Ascending aorta (tissue), 2 donors: ENCODE measurements around the gene MCM5. TPM values are rescaled to one million over a fixed set of nuclear protein-coding genes. Genes with fewer than 3 reads are reported as not detected.

ENCODE experiments used
- DNase-seq, 2 donors: peaks; one replicate each; pipeline ENCODE4 v3.0.0-alpha.2; 2019; ENCODE audit warnings: low spot score in 2 of 2
- H3K27ac ChIP-seq, 2 donors: fragments of 200-600 bp; sonication (generic); one replicate each; pipeline ENCODE4 v1.5.1; 2016 to 2017; ENCODE audit warnings: mild to moderate bottlenecking in 1 of 2
- H3K27me3 ChIP-seq: fragments of 200-600 bp; sonication (generic); one replicate; pipeline ENCODE4 v1.5.1; 2017
- H3K36me3 ChIP-seq, 2 donors: fragments of 200-600 bp; sonication (generic); one replicate each; pipeline ENCODE4 v1.5.1; 2016
- H3K4me1 ChIP-seq, 2 donors: fragments of 200-600 bp; sonication (generic); one replicate each; pipeline ENCODE4 v1.5.1; 2016 to 2017; ENCODE audit warnings: mild to moderate bottlenecking in 1 of 2
- H3K4me3 ChIP-seq, 2 donors: fragments of 200-600 bp; sonication (generic); one replicate each; pipeline ENCODE4 v1.5.1; 2016 to 2017; ENCODE audit warnings: mild to moderate bottlenecking in 1 of 2
- H3K9me3 ChIP-seq, 2 donors: fragments of 200-600 bp; sonication (generic); one replicate each; pipeline ENCODE4 v1.5.1; 2016
- CTCF ChIP-seq, 3 experiments: fragments of 200-600 bp in 2 of 3; fragments of 450-650 bp in 1 of 3; sonication (generic) in 2 of 3; IDR thresholded peaks; one replicate each; pipeline ENCODE4 v1.5.1; 2016 to 2019; ENCODE audit warnings: antibody characterized with exemption in 3 of 3, mild to moderate bottlenecking in 1 of 3, moderate library complexity in 1 of 3
- intact Hi-C: fragments of 100-400 bp; cut with DNase I; formaldehyde crosslinking; loops from one replicate; pipeline ENCODE4 v1.15.1; 2023
- total RNA-seq: library from RNA; depleted of rRNA; stranded (reverse); fragments of >200 nt; gene quantifications from one replicate; pipeline ENCODE4 v1.1.0, GENCODE V29; 2016

Gene MCM5
- total RNA-seq, 1 donor from 2014 or later: 31.1 TPM

- Histone ChIP-seq H3K4me1 (peaks cover 0 to under 1% of the 10 kb centered on the region in 2 donors), H3K27me3 (no peaks in the 10 kb centered on the region), H3K4me3 (no peak overlapping the region), H3K36me3 (no peaks in the 10 kb centered on the region), H3K27ac (no peak overlapping the region), H3K9me3 (no peaks in the 10 kb centered on the region)
- no peak for DNase-seq
- TF ChIP-seq CTCF (IDR thresholded peaks at IDR 0.05): no peak
- intact Hi-C loops: no loop called here
Observed at GRCh38 chr22:35462498-35463230, 62.7 kb downstream of the MCM5 start.

- intact Hi-C loops: no loop called here
- no peak for DNase-seq
Observed at GRCh38 chr22:35463231-35463933, 63.4 kb downstream of the MCM5 start.

GRCh38 chr22:35464399-35464798 lies 64.5 kb downstream of the MCM5 start:
- DNase-seq: no peak
- H3K27me3 ChIP-seq: no peaks in the 10 kb centered on the region
- no peak for TF ChIP-seq CTCF (IDR thresholded peaks at IDR 0.05)

More at GRCh38 chr22:35463231-35463933, 63.4 kb downstream of the MCM5 start:
- H3K4me1 ChIP-seq: peaks cover 0 to 8% of the 10 kb centered on the region in 2 donors
- H3K36me3 ChIP-seq: no peaks in the 10 kb centered on the region
- no peaks in the 10 kb centered on the region for H3K9me3 ChIP-seq
- no peaks in the 10 kb centered on the region for H3K27me3 ChIP-seq
- no peak for TF ChIP-seq CTCF (IDR thresholded peaks at IDR 0.05)
- H3K27ac ChIP-seq: no peak overlapping the region
- no peak overlapping the region for H3K4me3 ChIP-seq

GRCh38 chr22:35465109-35465701 lies 65.3 kb downstream of the MCM5 start:
- no peaks in the 10 kb centered on the region for H3K9me3 ChIP-seq
- peaks cover 0 to 8% of the 10 kb centered on the region in 2 donors for H3K4me1 ChIP-seq
- no peak for DNase-seq
- intact Hi-C loops: loop anchor here (5.0 kb wide), 1 partner anchor 77 kb away; the partner anchor contains the start of gene RASD2
- H3K36me3 ChIP-seq: no peaks in the 10 kb centered on the region
- H3K27me3 ChIP-seq: no peaks in the 10 kb centered on the region
- no peak overlapping the region for H3K4me3 ChIP-seq
- TF ChIP-seq CTCF (IDR thresholded peaks at IDR 0.05): no peak
- H3K27ac ChIP-seq: no peak overlapping the region

More at GRCh38 chr22:35464399-35464798, 64.5 kb downstream of the MCM5 start:
- H3K27ac ChIP-seq: no peak overlapping the region
- H3K36me3 ChIP-seq: no peaks in the 10 kb centered on the region
- intact Hi-C loops: no loop called here
- H3K4me3 ChIP-seq: no peak overlapping the region
- H3K4me1 ChIP-seq: peaks cover 0 to 8% of the 10 kb centered on the region in 2 donors
- no peaks in the 10 kb centered on the region for H3K9me3 ChIP-seq

- no peaks in the 10 kb centered on the region for H3K27me3 ChIP-seq
- intact Hi-C loops: loop anchor here (5.0 kb wide), 1 partner anchor 74 kb away; the partner anchor contains the start of gene RASD2
- no peaks in the 10 kb centered on the region for H3K9me3 ChIP-seq
- DNase-seq: peak in 1 of 2 donors; percentile 79
- peaks cover 0 to 8% of the 10 kb centered on the region in 2 donors for H3K4me1 ChIP-seq
- peak overlapping the region; percentile 59 to 72 for H3K27ac ChIP-seq
- no peak overlapping the region for H3K4me3 ChIP-seq
- TF ChIP-seq CTCF (IDR thresholded peaks at IDR 0.05): no peak
- no peaks in the 10 kb centered on the region for H3K36me3 ChIP-seq
Observed at GRCh38 chr22:35467681-35468434, 67.9 kb downstream of the MCM5 start.
